Smooth muscle cell (in vitro differentiated cells): ENCODE data around the gene RHOJ. TPM values are rescaled to one million over a fixed set of nuclear protein-coding genes. Genes with fewer than 3 reads are reported as not detected.
"Not testable (repeated sequence)": the region's sequence is repeated elsewhere in the genome, so short reads cannot be mapped to it uniquely, and the experiment has no call there.

ENCODE experiments used
- DNase-seq: peaks from one replicate; lab custom pipeline; 2025; ENCODE audit not compliant: unreplicated experiment; lab: John Stamatoyannopoulos, UW
- H2AFZ ChIP-seq: fragments of 200-600 bp; sonication (generic); 2 replicates; pipeline ENCODE4 v1.6.0; 2016; ENCODE audit warnings: antibody characterized with exemption, low read depth, mild to moderate bottlenecking
- H3F3A ChIP-seq: fragments of 200-600 bp; sonication (generic); 2 replicates; pipeline ENCODE4 v1.6.0; 2017; ENCODE audit warnings: antibody characterized with exemption, low read depth
- H3K27ac ChIP-seq: fragments of 200-600 bp; sonication (generic); 2 replicates; pipeline ENCODE4 v1.5.1; 2016; ENCODE audit warnings: low read depth, mild to moderate bottlenecking
- H3K27me3 ChIP-seq: fragments of 200-600 bp; sonication (generic); 2 replicates; pipeline ENCODE4 v1.6.1; 2016; ENCODE audit warnings: low read depth, mild to moderate bottlenecking
- H3K36me3 ChIP-seq: fragments of 200-600 bp; sonication (generic); 2 replicates; pipeline ENCODE4 v1.5.1; 2016; ENCODE audit warnings: low read depth
- H3K4me1 ChIP-seq: fragments of 200-600 bp; sonication (generic); 2 replicates; pipeline ENCODE4 v1.5.1; 2016; ENCODE audit warnings: low read depth
- H3K4me2 ChIP-seq: fragments of 200-600 bp; sonication (generic); 2 replicates; pipeline ENCODE4 v1.6.0; 2016; ENCODE audit warnings: mild to moderate bottlenecking
- H3K4me3 ChIP-seq: fragments of 200-600 bp; sonication (generic); 2 replicates; pipeline ENCODE4 v1.5.1; 2016; ENCODE audit warnings: mild to moderate bottlenecking
- H3K79me2 ChIP-seq: fragments of 200-600 bp; sonication (generic); 2 replicates; pipeline ENCODE4 v1.6.0; 2016; ENCODE audit warnings: low read depth, mild to moderate bottlenecking
- H3K9ac ChIP-seq: fragments of 200-600 bp; sonication (generic); 2 replicates; pipeline ENCODE4 v1.6.0; 2016; ENCODE audit warnings: low read depth
- H3K9me3 ChIP-seq: fragments of 200-600 bp; sonication (generic); replicated peaks from 2 replicates; pipeline ENCODE4 v1.5.1; 2016; ENCODE audit warnings: low read depth
- H4K20me1 ChIP-seq: fragments of 200-600 bp; sonication (generic); 2 replicates; pipeline ENCODE4 v1.6.0; 2016; ENCODE audit warnings: low read depth
- CTCF ChIP-seq: fragments of 200-600 bp; sonication (generic); IDR thresholded peaks from 2 replicates; pipeline ENCODE4 v1.5.1; 2017; ENCODE audit warnings: borderline replicate concordance, mild to moderate bottlenecking, antibody characterized with exemption; ENCODE audit not compliant: insufficient read depth, poor library complexity, severe bottlenecking
- WGBS: methylation state at CpG from one replicate; pipeline ENCODE4 v1.1.7; 2016; ENCODE audit warnings: low lambda C conversion rate; 5-methylcytosine and 5-hydroxymethylcytosine counted together
- polyA plus RNA-seq: library from polyadenylated mRNA; unstranded; fragments of >200 nt; fragmentation: Nextera tagmentation; extraction: Ambion mirVana; gene quantifications from 2 replicates; pipeline ENCODE4 v1.2.1, GENCODE V29; 2016
- total RNA-seq: library from RNA; depleted of rRNA; stranded (reverse); fragments of >200 nt; gene quantifications from 2 replicates; pipeline ENCODE4 v1.2.3, GENCODE V29; 2014

Gene RHOJ
- total and polyA plus RNA-seq, 2 experiments from 2014 or later, result 3.7 to 4.6 TPM

DNA sequence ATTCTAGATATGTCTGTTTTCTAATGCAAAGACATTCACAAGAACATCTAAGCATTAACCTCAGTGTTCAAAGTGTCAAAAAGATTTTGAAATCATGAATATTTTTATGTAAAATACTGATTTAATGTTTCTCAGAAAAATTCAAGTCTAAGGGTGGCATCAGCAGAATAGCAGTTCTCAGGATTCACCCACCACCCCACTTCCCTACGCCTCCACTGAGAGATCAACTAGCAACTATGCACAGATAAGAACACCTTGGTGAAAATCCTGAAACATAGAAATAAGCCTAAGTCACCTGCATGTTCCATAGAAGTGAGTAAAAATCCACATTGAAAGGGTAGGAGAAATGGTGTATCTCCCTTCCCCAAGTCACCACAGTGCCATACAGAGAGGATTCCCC lies 40.9 kb upstream of the RHOJ start:
- H3K36me3 ChIP-seq, result no peaks in the 10 kb centered on the region
- WGBS, result 94% methylated on average over 1 of the region's 1 CpG
- no peak for DNase-seq
- H4K20me1 ChIP-seq, result no peaks in the 10 kb centered on the region
- TF ChIP-seq CTCF, result no peak
- H3K27me3 ChIP-seq, result no peaks in the 10 kb centered on the region
- no peaks in the 10 kb centered on the region for H3K79me2 ChIP-seq
- no peak overlapping the region for H3K9ac ChIP-seq
- H2AFZ ChIP-seq, result no peak overlapping the region
- H3K4me2 ChIP-seq, result no peak overlapping the region
- H3K4me1 ChIP-seq, result no peaks in the 10 kb centered on the region
- no peak overlapping the region for H3K27ac ChIP-seq
- H3K4me3 ChIP-seq, result no peak overlapping the region
- peaks cover 8% of the 10 kb centered on the region for H3K9me3 ChIP-seq
- H3F3A ChIP-seq, result no peaks in the 10 kb centered on the region

DNA sequence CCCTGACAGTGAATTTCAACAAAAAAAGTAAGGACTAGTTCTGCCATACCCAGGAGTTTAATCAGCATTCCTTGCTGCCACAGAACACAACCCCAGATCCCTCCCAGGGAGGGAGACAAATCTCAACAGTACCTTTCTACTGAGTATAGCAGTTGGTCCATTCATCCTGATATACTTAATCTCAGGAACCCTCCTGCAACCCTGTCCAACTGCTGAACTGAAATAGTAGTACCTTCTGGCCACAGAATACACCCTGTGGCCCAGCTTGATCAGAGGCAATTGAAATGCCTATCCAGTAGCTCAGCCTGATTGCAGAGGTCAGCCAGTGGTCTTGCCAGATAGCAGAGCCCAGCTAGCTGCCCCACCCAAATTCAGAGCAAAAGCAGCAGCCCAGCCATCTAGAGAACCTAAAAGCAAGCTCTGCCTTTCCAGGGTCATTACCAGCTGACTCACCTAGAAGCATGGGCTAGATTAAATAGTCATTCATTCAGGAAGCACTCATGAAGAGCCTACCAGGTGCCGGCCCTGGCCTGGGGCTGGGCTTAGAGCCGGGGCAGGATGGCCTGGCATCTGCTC lies 40.0 kb upstream of the RHOJ start:
- peaks cover 8% of the 10 kb centered on the region for H3K9me3 ChIP-seq
- DNase-seq, result no peak
- no peak overlapping the region for H3K27ac ChIP-seq
- no peaks in the 10 kb centered on the region for H3K27me3 ChIP-seq
- no peak for TF ChIP-seq CTCF
- no peaks in the 10 kb centered on the region for H3K36me3 ChIP-seq
- no peak overlapping the region for H3K4me3 ChIP-seq
- no peak overlapping the region for H3K9ac ChIP-seq
- WGBS, result 90% methylated on average over 2 of the region's 2 CpGs
- H3K4me2 ChIP-seq, result no peak overlapping the region
- no peaks in the 10 kb centered on the region for H3K4me1 ChIP-seq
- H2AFZ ChIP-seq, result no peak overlapping the region
- H4K20me1 ChIP-seq, result no peaks in the 10 kb centered on the region
- no peaks in the 10 kb centered on the region for H3K79me2 ChIP-seq
- H3F3A ChIP-seq, result no peaks in the 10 kb centered on the region

- not testable (repeated sequence) for H3K36me3 ChIP-seq, H3K4me3 ChIP-seq, H2AFZ ChIP-seq, H3K27ac ChIP-seq, H4K20me1 ChIP-seq, H3K27me3 ChIP-seq, H3K9ac ChIP-seq, H3K4me1 ChIP-seq, H3F3A ChIP-seq, DNase-seq, H3K4me2 ChIP-seq, H3K79me2 ChIP-seq, H3K9me3 ChIP-seq
- over 99% methylated on average over 19 of the region's 23 CpGs for whole genome bisulfite sequencing
Observed at GRCh38 chr14:63165267-63165666, 39.0 kb upstream of the RHOJ start.

- no peaks in the 10 kb centered on the region for H3K79me2 ChIP-seq
Observed at GRCh38 chr14:63167044-63167443, 37.2 kb upstream of the RHOJ start.

More at GRCh38 chr14:63167044-63167443, 37.2 kb upstream of the RHOJ start:
- Histone ChIP-seq H3K27ac (no peak overlapping the region), H2AFZ (no peak overlapping the region), H3K9ac (no peak overlapping the region), H3K27me3 (no peaks in the 10 kb centered on the region), H3K4me1 (no peaks in the 10 kb centered on the region), H3K9me3 (peaks cover 8% of the 10 kb centered on the region), H3F3A (no peaks in the 10 kb centered on the region), H4K20me1 (no peaks in the 10 kb centered on the region), H3K4me3 (no peak overlapping the region), H3K4me2 (no peak overlapping the region), H3K36me3 (no peaks in the 10 kb centered on the region)
- no peak for DNase-seq
- 94% methylated on average over 2 of the region's 2 CpGs for WGBS
- no peak for TF ChIP-seq CTCF
